Measurements from ENCODE around the gene PGC. TPM values are rescaled to one million over a fixed set of nuclear protein-coding genes. Genes with fewer than 3 reads are reported as not detected.

Gene PGC
- total RNA-seq, 1 experiment from 2014 or later: not detected

DNA sequence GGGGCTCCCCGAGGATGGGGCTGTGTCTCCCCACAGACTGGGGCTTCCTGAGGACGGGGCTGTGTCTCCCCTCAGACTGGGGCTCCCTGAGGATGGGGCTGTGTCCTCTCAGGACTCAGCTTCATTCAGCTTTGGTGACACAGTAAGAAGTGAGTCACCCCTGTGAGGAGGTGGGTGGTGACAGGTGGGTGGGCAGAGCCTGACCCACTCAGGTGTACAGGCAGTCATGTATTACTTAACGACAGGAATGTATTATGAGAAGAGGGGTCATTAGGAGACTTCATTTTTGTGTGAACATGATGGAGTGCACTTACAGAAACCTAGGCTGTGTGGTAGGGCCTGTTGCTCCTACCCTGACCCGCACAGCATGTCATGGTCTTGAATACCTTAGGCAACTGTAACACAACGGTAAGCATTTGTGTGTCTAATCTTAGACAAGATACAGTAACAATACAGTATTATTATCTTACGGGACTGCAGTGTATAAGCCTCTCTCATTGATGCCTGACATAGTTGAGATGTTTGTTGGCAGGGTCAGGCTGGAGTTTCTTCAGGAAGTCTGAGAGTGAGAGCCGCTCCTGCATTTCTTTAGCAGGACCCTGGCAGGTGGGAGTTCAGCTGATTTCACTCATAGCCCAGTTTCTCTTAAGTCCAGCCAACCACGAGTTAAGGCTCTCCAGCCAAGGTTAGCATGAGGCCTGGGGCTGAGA, 10.9 kb upstream of the PGC start:
- DNase-seq (ENCODE audit: low read depth, low spot score): no peak
- in situ Hi-C loops (cut with HindIII; ENCODE audit: low pct_unique_long_range_greater_than_20kb, low sequenced_read_pairs): no loop called here

GRCh38 chr6:41757271-41757670, 10.1 kb upstream of the PGC start:
- in situ Hi-C loops (cut with HindIII; ENCODE audit: low pct_unique_long_range_greater_than_20kb, low sequenced_read_pairs): no loop called here
- no peak for DNase-seq (ENCODE audit: low read depth, low spot score)

DNA sequence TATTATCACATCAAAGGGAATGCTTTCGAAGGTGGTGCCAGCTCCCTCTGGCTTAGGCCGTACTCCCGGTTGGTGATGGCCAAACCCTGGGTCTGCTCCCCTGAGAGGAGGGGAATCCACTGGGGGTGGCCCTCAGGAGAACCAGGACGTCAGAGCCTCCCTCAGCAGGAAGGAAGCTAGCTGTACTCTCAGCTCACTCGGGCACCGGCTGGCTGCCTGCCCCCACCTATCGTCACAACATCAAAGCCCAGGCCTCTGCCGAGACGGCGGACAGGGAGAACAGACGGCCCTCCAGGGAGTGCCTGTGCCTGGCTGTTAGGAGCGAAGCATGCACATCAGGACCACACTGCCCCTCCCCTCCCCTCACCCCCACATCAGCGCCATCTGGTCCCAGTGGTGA, 9.2 kb upstream of the PGC start:
- in situ Hi-C loops (cut with HindIII; ENCODE audit: low pct_unique_long_range_greater_than_20kb, low sequenced_read_pairs): no loop called here
- no peak for DNase-seq (ENCODE audit: low read depth, low spot score)

DNA sequence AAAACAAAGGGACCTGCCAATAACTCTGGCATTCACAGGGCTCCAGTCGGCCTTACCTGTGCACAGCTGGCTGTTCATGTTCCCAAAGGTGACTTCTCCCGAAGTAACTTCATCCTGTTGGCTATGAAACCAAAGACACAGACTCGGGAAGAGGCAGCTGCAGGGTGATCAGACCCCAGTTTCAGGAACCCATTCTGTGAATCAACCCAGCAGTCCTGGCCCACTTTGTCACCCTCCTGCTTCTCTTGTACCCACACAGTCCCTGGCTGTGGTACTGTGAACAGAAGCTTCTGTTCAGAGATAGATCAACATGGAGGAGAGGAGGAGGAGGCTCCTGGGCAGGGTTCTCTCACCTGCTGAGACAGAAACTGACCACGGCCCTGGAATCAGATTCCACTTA, 8.7 kb upstream of the PGC start:
- no peak for DNase-seq (ENCODE audit: low read depth, low spot score)
- in situ Hi-C loops (cut with HindIII; ENCODE audit: low pct_unique_long_range_greater_than_20kb, low sequenced_read_pairs): no loop called here

- in situ Hi-C loops (cut with HindIII; ENCODE audit: low pct_unique_long_range_greater_than_20kb, low sequenced_read_pairs): no loop called here
- no peak for DNase-seq (ENCODE audit: low read depth, low spot score)
Observed at GRCh38 chr6:41750374-41750773, 3.2 kb upstream of the PGC start.

DNA sequence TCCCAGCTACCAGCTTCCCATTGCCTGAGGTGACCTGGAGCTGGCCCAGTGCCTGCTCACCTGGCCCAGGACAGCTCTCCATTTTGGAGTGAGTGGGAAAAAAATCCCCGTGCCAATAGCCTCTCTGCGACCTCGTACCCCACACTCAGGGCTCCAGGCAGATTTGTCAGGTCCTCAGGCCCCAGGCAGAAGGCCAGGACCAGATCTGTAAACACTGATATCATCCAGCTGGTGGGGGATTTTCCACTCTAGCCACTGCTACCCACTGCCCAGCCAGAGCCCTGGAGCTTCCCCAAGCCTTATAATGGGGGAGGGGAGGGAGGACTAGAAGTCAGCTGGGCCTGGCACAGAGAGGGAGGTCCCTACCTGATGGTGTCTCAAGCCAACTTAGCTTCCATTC, 1.3 kb upstream of the PGC start:
- in situ Hi-C loops (cut with HindIII; ENCODE audit: low pct_unique_long_range_greater_than_20kb, low sequenced_read_pairs): no loop called here
- DNase-seq (ENCODE audit: low read depth, low spot score): no peak

DNA sequence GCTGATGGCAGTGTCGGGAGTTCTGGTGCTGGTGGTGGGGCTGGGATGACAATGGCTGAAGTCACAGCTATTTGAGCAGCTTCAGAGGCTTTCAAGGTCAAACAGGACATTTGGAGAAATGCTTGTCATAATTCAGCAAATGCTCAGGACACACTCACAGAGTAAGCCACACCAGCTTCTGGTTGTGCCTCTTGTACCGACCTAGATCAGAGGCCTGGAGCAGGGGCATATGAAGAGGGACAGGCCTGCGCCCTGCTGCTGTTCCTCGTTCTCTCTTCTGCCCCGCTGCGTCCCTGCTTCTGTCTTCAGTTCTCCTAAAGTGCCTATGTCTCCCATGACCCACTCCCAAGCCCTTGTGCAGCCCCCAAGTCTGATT, 893 bp upstream of the PGC start:
- DNase-seq (ENCODE audit: low read depth, low spot score): no peak
- in situ Hi-C loops (cut with HindIII; ENCODE audit: low pct_unique_long_range_greater_than_20kb, low sequenced_read_pairs): no loop called here

DNA sequence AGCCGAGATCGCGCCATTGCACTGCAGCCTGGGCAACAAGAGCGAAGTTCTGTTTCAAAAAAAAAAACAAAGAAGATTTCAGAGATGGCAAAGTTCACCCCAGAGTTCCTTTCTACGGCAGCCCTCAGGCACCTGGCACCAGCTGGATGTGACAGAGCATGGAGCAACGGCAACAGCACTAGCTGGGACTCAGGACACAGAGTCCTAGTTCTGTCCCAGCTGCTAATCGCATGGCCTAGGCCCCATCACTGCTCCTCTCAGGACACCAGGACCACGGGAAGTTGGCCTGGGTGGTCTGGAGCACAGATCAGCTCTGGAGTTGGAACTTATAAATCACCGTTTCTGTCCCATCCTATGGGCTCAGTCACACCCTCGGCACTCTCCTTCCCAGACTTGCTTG, 1.1 kb downstream of the PGC start:
- DNase-seq (ENCODE audit: low read depth, low spot score): no peak
- in situ Hi-C loops (cut with HindIII; ENCODE audit: low pct_unique_long_range_greater_than_20kb, low sequenced_read_pairs): no loop called here

GRCh38 chr6:41744236-41744787, 2.9 kb downstream of the PGC start:
- no peak for DNase-seq (ENCODE audit: low read depth, low spot score)
- in situ Hi-C loops (cut with HindIII; ENCODE audit: low pct_unique_long_range_greater_than_20kb, low sequenced_read_pairs): no loop called here

GRCh38 chr6:41743406-41744235, 3.6 kb downstream of the PGC start:
- no peak for DNase-seq (ENCODE audit: low read depth, low spot score)
- in situ Hi-C loops (cut with HindIII; ENCODE audit: low pct_unique_long_range_greater_than_20kb, low sequenced_read_pairs): no loop called here

GRCh38 chr6:41741625-41742490, 5.3 kb downstream of the PGC start:
- DNase-seq (ENCODE audit: low read depth, low spot score): no peak
- in situ Hi-C loops (cut with HindIII; ENCODE audit: low pct_unique_long_range_greater_than_20kb, low sequenced_read_pairs): no loop called here

DNA sequence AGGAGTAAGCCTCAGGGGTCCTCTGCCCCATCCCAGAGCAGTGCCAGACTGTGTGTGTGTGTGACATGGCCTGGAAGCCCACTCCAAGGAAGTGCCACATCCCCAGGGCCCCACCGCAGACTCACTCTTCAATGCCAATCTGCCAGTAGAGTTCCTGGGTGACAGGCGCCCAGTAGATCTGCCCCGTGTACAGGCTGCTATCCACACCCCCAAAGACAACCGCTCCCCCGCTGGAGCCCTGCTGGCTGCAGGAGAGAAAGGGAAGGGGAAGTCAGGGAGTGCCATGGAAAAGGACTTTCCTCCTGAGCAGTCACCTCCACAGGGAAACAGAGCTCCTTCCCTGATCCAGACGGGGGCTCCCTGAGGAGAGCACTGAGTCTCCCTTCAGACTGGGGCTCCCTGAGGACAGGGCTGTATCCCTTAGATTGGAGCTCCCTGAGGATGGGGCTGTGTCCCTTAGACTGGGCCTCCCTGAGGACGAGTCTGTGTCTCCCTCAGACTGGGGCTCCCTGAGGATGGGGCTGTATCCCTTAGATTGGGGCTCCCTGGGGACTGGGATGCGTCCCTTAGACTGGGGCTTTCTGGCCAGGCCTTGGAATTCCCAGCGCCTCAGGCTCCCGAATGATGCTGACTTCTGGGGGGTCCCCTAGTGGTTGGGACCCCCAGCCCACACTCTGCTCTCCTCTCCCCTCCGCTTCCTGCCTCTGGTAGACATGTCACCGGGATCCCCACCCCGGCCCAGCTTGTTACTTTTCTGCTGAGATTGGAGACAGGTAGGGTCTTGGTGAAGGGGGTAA, 6.6 kb downstream of the PGC start:
- in situ Hi-C loops (cut with HindIII; ENCODE audit: low pct_unique_long_range_greater_than_20kb, low sequenced_read_pairs): no loop called here

GRCh38 chr6:41739041-41739440, 8.2 kb downstream of the PGC start:
- DNase-seq (ENCODE audit: low read depth, low spot score): no peak
- in situ Hi-C loops (cut with HindIII; ENCODE audit: low pct_unique_long_range_greater_than_20kb, low sequenced_read_pairs): no loop called here

More for the DNA sequence above, 6.6 kb downstream of the PGC start:
- DNase-seq (ENCODE audit: low read depth, low spot score): no peak

GRCh38 chr6:41737591-41738130, 9.5 kb downstream of the PGC start:
- DNase-seq (ENCODE audit: low read depth, low spot score): no peak

GRCh38 chr6:41736800-41737555, 10.2 kb downstream of the PGC start:
- in situ Hi-C loops (cut with HindIII; ENCODE audit: low pct_unique_long_range_greater_than_20kb, low sequenced_read_pairs): no loop called here
- DNase-seq (ENCODE audit: low read depth, low spot score): no peak

More at GRCh38 chr6:41737591-41738130, 9.5 kb downstream of the PGC start:
- in situ Hi-C loops (cut with HindIII; ENCODE audit: low pct_unique_long_range_greater_than_20kb, low sequenced_read_pairs): no loop called here

GRCh38 chr6:41736186-41736733, 10.9 kb downstream of the PGC start:
- in situ Hi-C loops (cut with HindIII; ENCODE audit: low pct_unique_long_range_greater_than_20kb, low sequenced_read_pairs): no loop called here

More at GRCh38 chr6:41736186-41736733, 10.9 kb downstream of the PGC start:
- DNase-seq (ENCODE audit: low read depth, low spot score): peak; percentile 42

All from SK-MEL-5 (cell line).